NK-92 treated with Interleukin-12 subunit alpha and Interleukin-12 subunit beta, amount 100 ng/mL, for 24 hours (cell line): ENCODE data around the gene KIFC3.
"Not testable (repeated sequence)": the region's sequence is repeated elsewhere in the genome, so short reads cannot be mapped to it uniquely, and the experiment has no call there.

ENCODE experiments used
- DNase-seq: peaks from one replicate; lab custom pipeline; 2025; lab: John Stamatoyannopoulos, UW

Gene KIFC3

DNA sequence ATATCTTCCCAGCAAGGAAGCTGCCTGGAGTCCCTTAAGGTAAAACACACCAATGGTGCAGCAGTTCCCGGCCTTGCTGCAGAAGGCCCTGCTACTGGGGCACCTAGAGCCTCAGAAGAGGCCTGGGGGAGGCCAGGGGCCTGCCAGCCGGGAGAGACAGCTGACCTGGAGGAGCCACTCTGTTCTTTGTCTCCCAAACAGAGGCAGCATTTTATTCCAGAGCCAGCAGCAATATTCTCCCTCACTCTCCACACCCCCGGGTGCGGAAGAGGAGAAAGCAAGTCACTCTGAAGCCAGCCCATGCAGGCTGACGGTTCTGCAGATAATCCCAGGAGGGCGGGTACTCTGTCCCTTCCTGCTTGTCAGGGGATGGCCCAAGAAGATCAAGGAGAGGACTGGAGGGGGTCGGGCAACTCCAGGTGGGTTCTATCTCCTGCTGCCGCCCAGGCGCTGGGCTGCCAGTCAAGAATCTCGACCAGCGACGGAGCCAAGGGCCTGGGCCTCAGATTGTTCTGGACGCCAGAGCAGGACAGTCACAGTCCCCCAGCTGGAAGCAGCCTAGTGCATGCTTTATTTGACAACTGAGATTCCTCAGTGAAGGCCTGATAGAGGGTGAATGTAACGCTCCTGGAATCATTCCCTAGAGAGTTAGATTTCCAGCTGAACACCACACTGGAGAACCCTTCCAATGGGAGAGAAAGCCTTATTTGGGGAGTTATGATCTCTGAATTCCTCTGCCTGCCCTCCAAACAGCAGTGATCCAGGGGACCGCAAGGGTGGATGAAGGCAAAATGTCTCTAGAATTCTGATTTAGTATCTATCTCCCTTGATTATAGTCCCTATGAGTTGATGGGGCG is 1.1 kb upstream of the KIFC3 start:
- DNase-seq, result no peak

DNA sequence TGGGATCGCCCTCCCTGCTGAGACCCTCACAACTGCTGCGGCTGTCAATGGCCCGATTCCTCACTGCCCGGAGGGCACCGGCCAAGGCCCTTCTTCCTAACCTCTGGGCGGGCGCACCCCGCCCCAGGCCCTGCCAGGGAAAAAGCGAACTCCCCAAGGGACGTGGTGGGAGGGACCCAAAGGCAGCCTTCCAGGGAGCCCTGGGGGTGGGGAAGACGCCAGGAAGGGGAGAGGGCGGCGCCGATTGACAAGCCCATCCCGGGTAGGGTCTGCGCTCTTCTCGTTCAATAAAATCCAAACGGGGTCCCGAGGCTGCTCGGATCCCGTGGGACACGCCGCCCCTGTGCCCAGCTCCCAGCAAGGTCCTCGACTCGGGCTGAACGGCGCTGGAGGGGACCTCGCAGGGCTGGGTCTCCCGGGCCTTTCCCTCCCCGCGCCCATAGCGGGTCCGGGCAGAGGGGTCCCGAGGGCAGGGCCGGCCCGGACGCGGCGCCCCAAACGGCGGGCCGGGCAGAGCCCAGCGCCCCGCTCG is 416 bp downstream of the KIFC3 start:
- DNase-seq, result no peak

DNA sequence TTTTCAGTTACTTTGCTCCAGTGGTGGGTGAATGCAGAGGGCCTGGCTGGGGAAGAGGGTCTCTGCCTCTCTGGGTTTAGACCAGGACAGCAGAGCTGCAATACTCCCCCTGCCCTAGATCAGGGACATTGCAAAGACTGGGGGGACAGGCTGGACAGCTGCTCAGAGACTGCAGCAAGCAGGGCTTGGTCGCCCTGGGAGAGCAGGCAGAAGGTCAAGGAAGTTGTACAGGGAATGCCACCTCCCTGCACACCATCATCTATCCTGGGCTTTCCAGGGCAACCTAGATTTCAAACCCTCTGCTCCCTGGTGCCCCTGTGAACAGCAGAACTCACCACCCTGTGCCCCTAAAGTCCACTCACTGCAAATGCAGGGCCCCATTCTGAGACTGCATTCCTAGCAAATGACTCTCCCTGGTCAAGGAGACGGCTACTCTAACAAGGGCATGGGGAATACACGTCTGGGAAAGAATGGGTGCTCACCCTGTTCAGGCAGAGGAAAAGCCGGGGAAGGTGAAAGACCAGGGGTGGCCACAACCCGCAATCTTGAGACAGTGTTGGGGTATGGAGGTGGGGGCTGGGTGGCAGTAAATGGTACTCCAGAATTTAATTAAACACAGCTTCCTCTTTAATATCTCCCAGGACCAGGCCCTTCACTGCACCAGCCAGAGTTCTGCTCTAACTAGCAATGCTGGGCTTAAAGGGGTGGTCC is 1.0 kb downstream of the KIFC3 start:
- no peak for DNase-seq

DNA sequence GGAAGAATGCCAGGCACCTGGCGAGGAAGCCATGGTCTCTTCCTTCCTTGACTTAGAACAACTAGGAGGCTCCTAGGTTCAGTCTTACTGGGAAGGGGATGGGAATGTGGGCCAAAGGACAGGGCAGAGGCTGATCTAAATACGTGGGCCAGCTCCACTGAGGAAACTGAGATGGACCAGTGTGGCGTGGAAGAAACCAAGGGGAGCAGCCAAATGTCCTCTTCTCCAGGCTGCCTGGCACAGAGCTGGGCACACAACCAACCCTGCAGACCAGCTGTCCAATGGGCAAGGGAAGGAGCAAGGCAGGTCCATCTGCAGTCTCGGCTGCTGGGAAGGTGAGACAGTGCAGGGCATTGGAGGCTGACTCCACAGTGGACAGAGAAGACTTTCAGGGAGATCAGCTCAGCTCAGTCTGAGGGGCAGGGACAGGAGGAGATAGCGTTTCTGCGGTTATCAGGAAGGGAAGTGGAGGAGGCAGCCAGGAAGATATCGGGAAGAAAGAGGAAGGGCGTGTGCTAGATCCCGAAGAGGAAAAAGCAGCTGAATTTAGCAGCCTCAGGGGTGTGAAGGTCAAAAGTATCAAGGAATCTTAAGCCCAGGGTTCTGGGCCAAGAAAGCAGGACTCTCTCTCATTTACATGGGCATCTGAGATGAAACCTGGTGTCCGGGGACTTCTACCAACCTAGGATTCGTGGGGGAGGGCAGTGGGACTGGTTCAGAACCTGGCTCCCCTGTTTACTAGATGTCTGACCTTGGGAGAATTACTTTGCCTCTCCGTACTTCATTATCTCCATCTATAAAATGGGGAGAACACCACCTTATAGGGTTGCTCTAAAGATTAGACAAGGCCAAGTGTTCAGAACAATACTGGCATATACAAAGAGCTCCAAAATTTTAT is 1.8 kb downstream of the KIFC3 start:
- no peak for DNase-seq

DNA sequence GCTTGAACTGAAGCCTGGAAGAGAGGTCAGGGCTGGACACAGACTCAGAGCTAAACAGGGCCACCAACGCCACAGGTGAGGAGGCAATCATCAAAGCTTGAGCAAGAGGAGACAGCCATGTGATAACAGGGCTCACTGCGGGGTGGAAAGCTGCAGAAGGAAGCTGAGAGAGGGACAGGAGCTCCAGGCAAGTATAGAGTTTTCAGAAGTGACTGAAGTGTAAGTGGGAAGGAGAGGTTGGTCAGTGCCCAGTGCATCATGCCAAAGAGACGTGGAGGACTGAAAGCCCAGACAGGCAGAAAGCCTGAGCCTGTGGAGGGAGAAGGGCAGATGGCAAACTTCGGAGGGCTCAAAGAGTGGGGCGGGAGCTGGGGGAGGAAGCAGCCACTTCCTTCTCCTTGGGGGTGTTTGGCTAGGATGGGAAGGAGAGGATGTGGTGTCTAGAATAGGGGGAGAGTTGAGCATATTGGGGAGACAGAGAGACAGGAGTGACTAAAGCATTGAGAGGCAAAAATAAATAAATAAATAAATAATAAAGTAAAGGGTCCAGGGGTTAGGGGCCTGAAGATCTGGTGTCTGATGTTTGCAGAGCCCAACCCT is 2.6 kb downstream of the KIFC3 start:
- DNase-seq, result no peak

DNA sequence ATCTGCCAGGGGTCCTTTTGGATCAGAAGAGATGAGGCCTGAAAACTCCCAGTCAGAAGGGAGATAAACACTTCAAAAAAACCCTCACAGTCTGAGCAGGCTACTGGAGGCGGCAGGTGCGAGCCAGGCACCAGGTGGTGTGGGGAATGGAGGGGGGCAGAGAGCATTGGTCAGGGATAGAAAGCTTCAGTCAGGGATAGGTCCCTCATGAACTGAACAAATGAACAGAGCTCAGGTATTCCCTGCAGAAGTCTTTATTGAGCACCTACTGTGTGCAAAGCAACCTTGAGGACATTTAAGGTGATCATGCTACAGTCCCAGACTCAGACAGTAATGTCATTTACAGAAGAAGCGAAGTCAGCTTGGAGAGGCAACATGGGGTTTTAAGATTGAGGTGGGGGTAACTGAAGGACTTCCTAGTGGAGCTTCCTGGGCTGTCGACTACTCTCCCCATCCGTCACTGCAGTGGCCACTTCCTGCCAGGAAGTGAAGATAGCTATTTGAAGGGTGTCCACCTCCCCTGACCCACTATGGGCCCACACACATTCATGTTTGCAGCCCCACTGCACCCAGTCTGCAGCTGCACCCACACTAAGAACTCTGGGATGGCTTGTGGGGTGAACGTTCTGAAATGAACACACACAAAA is 3.2 kb downstream of the KIFC3 start:
- no peak for DNase-seq

DNA sequence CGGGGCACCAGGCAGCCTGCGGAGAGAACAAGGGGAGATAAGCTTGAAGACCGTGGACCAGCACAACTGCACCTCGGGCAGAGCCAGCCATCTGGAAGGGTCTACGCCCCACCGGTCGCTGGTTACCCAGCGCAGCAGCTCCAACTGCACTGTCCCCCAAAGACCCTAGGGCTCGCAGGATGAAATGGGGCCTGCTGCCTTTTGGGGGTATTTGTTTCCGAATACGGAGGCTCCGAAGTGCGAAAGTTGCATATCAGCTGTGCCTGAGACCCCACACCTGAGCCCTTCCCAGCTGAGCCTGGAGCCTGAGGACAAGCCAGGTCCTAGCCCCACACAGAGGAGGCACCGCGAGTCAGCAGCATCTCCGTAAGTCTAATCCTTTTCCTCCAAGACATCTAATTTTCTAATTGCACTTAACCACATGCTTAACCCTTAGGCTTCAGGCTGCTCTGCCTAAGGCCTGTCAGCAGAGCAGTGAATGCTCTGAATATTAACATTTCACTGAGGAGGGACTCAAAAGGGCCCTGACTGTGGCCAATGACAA is 4.0 kb downstream of the KIFC3 start:
- DNase-seq, result no peak

DNA sequence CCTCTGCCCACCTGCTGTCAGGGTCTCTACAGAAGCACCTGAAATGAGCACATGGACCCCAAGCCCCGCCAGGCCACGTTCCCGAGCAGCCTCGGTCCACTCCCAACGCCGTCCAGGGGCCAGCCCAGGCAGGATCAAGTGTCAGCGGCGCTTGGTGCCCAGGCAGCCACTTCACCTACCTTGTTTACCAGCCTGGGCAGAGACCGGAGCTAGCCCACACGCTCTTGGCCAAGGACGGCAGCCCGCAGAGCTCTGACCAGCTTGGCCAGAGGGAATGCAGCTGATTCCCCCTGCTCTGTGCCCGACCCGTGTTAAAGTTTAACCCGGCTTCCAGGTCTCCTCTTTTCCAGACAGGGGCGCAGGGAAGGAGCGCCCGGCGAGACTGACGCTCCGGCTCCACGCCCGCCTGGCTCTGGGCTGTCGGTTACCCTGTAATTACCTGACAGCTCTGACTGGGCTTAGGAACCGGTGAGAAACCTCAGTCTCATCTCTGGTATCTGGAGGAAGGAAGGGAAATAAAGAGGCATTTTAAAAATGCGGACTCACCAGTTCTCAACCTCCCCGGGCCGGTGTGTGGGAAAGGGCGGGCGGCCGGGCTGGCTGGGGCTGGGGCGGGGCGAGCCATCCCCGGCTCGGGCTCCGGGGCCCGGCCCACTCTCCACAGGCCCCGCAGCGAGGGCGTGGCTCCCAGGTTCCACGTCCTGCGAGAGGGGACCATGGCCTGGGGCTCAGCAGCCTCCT is 4.6 kb downstream of the KIFC3 start:
- no peak for DNase-seq

DNA sequence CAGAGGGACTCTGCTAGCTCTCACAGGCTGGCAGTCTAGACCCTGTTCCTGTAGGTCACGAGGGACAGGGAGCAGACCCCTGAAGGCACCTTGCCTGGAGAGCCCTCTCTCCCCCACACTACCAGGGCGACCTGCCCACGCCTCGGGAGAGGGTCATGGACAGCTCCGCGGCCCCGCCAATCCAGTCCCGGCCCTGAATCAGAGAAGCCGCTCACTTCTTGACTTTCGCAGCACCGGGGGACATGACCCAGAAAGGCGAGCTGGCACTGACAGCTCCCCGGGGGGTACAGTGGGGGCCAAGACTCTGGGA is 5.1 kb downstream of the KIFC3 start:
- DNase-seq, result no peak

DNA sequence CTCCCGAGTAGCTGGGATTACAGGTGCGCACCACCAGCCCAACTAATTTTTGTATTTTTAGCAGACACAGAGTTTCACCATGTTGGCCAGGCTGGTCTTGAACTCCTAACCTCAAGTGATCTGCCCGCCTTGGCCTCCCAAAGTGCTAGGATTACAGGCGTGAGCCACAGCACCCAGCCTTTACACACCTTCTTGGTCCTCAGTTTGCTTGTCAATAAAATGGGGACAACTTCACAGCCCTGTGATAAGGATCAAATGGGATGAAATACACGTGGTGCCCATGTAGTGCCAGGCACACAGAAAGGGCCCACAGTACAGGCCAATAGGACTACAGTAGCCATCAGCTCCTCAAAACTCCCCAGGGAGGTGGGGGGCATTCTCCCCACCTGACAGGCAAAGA is 6.3 kb downstream of the KIFC3 start:
- not testable (repeated sequence) for DNase-seq

DNA sequence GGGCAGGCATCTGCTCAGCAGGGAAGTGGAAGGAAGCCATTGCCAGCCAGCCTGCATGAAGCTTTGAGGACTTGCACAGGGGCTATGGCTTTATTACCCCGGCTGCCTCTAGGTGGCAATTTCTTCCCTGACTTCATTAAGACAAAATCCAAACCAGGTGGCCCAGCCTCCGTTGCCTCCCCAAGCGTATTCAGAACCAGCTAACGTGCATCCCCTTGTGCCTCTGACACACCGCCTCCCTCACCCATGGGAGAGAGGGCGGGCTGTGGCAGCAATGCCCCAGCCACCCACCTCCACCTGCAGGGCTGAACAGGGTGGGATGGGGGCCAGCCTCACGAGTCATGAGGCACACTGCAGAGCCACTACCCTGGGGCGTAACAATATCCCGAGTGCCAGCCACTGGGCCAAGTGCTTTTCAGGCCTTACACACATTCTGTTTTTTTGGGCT is 6.8 kb downstream of the KIFC3 start:
- DNase-seq, result no peak

DNA sequence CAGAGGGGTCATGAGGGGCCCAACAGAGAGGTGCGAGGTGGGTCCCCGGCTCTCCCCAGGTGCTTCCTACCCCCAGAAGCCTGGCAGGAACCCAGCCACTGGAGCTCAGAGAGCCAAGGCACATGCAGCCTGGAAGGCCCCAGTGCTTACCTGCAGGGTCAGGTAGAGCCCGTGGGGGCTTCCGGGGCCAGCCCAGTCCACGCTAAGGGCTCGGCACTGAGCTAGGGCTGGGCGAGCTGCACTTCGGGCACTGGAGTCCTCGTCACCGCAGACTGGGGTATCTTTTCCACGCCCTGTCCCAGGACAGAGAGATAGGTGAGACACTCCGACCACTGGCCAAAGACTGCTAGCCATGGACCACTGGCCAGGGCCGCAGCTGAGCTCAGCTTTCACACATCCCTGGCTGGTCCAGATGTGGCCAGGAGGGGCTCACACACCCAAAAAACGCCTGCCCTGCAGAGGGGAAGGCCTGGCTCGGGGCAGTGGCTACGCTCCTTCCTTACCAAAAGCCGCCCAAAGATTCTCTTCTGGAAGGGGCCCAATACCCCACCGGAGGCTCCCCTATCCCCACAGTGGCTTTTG is 7.4 kb downstream of the KIFC3 start:
- no peak for DNase-seq

DNA sequence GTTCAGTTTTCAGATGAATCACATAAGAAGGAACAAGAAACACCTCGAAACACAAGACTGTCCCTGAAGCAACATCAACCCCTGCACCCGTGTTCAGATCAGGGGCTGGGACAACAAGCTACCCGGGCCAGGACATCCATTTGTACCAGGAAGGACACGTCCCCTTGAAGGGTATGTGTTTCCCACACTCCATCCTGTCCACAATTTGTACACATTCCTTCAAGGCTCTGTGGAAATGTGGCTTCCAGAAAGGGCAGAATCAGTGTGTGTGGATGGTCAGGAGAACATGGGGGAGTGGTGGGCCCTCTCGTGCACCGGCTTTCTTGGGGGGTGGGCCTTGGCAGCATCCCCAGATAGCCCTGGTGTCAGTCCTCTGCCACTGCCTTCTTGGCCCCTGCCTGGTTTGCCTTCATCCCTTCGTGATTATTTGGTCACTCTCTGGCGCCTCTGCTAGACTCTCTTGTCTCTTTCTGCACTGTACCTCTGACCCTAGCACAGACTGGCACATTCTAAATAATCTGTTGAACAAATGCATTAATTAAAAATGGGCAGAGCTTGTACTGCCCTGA is 10.3 kb downstream of the KIFC3 start:
- DNase-seq, result no peak

DNA sequence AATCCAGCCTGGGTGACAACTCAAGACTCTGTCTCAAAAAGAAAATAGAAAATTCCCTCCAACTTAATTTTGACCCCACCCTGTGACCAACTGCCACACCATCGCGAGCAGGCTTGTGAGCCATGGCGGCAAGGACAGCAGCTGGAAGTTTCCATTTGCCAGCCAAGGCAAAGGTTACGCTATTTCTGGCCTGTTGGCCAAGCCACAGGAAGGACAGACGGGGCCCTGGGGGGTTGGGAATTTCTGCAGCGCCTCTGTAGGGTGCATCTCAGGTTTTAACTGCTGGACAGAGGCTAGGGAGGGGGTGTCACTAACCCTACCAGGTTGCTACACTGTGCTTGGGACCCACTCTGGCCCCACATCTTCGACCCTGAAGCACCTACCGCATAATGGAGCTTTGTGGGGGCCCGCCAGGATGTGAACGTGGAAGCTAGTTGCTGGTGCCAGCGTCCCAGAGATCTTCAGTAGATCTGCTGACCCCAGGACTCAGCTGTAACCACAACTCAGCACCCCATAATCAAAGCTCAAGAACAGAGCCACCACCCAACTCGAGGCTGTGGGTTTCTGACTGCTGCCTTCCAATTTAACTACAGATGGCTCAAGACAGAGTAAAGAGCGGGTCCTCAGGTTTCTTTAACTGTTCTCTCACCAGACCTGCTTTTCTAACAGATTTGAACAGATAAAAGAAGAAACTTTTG is 10.9 kb downstream of the KIFC3 start:
- no peak for DNase-seq

DNA sequence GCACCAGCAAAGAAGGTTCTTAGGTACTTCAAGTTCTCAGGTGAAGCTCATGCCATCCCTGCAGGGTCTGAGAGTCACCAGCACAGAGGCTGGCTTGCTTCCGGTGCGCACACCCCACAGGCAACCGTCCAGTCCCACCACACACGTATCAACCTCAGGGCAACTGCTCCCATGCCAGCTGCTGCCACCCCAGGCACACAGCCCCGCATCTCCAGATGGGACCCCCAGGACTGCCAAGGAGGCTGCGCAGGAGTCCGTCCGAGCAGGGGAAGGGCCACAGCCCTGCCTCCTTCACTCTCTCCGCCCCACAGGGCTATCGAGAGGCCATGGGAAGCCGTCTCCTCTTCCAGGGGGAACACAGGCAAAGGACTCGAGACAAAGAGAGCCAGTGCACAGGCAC is 13.3 kb downstream of the KIFC3 start:
- DNase-seq, result no peak

DNA sequence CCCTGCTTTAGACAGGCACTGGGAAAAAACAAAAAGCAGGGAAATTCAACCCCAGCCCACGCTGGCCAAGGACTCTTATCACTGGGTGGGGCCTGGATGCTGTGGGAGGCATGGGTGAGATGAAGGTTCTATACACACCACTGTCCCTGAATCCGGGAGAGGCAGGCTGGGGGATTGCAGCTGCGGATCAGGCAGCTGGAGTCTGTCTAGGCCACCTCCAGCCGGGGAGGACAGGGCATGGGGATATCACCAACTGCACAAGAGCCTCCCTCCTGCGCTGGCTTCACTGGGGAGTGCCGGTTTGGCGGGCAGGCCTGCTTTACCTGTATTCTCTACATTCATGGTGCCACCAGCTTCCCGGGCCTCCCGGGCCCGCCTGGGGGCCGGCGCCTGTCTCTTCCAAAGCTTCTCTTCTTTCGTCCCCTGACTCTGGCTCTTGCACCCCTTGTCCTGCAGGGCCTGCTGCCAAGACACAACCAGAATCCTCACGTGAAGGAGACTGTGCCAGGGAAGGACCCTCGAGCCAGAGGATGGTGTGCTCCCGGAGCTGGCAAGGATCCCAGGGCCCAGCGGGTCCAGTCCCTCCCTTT is 13.9 kb downstream of the KIFC3 start:
- no peak for DNase-seq

DNA sequence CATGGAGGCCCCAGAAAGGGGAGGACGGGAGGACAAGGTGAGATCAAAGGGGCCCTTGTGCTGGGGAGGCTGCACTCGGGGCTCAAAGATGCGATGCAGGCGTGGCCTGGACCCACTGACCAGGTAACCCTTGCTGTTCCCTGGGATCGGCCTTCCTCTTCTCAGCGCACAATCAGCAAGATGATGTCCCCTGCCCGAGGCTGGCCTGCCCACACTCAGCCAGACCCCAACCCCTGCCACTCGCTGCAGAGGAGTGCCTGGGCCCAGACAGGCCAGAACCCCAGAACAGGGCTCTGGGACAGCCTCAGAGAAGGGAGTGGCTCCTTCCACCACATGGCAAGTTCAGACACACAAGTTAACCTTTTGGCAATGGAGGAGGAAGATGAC is 14.8 kb downstream of the KIFC3 start:
- DNase-seq, result no peak

DNA sequence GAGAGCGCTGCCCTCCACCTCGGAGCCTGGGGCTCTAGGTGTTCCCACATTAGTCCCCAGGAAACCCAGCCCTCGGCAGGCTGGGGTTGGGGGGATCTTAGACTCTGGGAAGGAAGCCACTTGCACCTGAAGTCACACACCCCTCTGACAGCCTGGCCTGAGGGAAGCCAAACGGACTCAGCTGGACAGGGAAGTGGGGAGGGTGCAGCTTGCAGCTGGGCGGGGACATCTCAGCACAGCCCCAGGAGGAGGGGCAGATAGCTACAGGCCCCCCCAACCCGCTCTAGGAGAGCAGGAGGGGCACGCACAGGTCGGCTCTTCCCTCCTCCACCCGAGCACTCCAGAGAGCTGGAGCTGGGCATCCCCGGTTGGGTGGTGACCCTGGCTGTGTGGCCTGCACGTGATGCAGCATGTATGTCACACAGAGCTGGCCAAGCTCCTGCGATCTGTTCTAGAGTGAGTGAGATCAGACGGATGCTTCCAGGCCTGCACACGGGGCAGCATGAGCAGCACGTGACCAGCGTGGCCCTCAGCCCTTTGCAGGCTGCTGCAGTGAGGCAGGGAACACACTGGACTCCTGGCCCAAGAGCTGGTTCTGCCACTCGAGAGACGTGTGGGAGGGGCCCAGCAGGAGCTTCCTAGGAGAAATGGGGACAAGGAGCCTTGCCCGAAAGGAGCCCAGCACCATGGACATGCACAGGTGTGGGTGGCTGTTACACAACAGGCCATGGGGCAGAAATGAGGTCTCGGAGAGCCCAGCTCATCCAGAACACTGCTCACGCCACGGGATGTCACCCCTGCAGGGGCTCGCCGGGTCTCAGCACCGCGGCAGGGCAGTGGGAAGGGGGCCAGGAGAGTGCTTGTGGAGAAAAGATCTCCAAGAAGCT is 15.4 kb downstream of the KIFC3 start:
- DNase-seq, result no peak
